Right kidney (tissue), 1 donor: ENCODE measurements around the gene TTC28.

Experiments
- DNase-seq: peaks from one replicate; pipeline ENCODE4 v3.0.0-alpha.2; 2016

The TTC28 gene

GRCh38 chr22:27959335-27960090 lies 720.1 kb downstream of the TTC28 start:
- no peak for DNase-seq

GRCh38 chr22:27952779-27953178 lies 726.9 kb downstream of the TTC28 start:
- DNase-seq, result no peak

GRCh38 chr22:27952091-27952490 lies 727.5 kb downstream of the TTC28 start:
- DNase-seq, result no peak

- no peak for DNase-seq
These were observed 730.2 kb downstream of the TTC28 start for GRCh38 chr22:27949421-27949820.

GRCh38 chr22:27948569-27948968 lies 731.1 kb downstream of the TTC28 start:
- DNase-seq, result no peak

GRCh38 chr22:27947448-27947847 lies 732.2 kb downstream of the TTC28 start:
- DNase-seq, result no peak

GRCh38 chr22:27941143-27941542 lies 738.5 kb downstream of the TTC28 start:
- DNase-seq, result no peak

- no peak for DNase-seq
These were observed 742.2 kb downstream of the TTC28 start for GRCh38 chr22:27937453-27937852.

- DNase-seq, result no peak
These were observed 743.7 kb downstream of the TTC28 start for GRCh38 chr22:27935897-27936296.

- DNase-seq, result no peak
These were observed 745.6 kb downstream of the TTC28 start for GRCh38 chr22:27934069-27934468.

GRCh38 chr22:27933186-27933983 lies 746.3 kb downstream of the TTC28 start:
- DNase-seq, result no peak

GRCh38 chr22:27930331-27931060 lies 749.1 kb downstream of the TTC28 start:
- no peak for DNase-seq
